Stimulated activated CD4-positive, alpha-beta T cell treated with anti-CD3 and anti-CD28 coated beads, Interleukin-4, amount 100 ng/mL, for 4 hours (primary cell): ENCODE results near the gene ENTPD7.
"Not testable (repeated sequence)": the region's sequence is repeated elsewhere in the genome, so short reads cannot be mapped to it uniquely, and the experiment has no call there.

ENCODE experiments used
- DNase-seq, 2 experiments: peaks; one replicate each; pipeline ENCODE4 v3.0.0-alpha.2; 2020

ENTPD7 gene

DNA sequence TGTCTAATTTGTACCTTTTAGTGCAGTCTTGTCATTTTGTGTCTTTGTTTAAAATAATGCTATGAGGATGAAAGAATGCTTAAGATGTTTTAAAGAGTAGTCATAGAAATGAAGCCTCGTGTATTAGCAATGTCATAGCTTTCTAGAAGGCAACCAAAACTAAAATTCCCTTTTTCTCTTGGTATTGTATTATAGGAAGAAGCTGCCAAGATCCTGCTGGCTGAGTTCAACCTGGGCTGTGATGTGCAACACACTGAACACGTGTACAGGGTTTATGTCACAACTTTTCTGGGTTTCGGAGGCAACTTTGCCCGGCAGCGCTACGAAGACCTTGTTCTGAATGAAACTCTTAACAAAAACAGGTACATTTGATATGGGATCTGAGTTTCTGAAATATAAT is 36.5 kb downstream of the ENTPD7 start:
- no peak for DNase-seq

DNA sequence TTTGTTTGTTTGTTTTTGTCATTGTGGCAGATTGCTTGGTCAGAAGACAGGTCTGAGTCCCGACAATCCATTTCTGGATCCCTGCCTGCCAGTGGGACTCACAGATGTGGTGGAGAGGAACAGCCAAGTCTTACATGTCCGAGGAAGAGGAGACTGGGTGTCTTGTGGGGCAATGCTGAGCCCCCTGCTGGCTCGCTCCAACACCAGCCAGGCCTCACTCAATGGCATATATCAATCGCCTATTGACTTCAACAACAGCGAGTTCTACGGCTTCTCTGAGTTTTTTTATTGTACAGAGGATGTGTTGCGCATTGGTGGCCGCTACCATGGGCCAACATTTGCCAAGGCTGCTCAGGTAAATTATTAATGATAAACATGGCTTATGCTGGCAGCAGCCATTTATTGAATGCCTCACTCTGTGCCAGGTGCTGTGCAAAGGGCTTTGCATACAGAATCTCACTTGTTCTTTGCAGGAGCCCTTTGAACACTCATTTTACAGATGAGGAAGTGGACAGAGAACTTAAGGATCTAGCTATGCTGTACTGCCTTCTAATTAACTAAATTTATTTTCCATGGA is 39.3 kb downstream of the ENTPD7 start:
- DNase-seq = no peak

DNA sequence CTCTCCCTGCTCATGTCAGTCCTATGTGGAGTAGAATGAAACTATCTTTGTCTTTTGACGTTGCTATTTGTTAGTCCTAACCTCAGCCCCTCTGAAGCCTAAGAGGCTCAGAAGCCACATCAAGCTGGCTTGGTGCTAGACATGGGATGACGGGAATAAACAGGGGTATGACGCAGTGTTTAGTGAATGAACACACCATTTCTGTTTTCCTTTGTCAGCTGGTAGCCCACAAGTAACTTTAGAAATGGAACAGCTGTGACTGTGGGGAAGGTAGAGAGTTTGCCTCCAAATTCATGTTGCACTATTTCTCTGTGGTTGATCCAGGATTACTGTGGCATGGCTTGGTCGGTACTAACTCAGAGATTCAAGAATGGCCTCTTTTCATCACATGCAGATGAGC is 41.3 kb downstream of the ENTPD7 start:
- DNase-seq = no peak

DNA sequence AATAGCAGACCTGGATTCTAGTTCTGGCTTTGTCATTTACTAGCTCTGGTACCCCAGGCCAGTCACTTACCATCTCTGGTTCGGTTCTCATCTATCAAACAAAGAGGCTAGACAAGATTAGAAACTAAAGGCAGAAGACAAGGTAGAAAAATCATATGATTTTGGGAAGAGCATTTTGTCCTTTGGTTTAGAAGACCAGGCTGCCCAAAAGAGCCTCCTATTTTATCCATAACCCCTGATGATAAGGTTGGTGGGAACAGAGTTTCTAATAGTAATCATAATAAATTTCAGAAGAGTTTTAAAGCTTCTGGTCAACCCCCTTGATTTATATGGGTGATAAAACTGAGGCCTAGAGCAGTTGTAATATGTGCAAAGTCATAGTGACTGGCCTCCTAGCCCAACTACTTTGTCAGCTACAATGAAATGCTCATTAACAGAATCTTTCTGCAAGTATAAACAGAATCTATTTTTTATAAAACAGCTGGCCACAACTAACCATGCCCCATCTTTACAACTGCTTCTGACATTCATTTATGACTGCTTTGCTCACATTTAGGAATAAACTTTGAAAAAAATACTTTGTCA is 49.2 kb downstream of the ENTPD7 start:
- DNase-seq = no peak

DNA sequence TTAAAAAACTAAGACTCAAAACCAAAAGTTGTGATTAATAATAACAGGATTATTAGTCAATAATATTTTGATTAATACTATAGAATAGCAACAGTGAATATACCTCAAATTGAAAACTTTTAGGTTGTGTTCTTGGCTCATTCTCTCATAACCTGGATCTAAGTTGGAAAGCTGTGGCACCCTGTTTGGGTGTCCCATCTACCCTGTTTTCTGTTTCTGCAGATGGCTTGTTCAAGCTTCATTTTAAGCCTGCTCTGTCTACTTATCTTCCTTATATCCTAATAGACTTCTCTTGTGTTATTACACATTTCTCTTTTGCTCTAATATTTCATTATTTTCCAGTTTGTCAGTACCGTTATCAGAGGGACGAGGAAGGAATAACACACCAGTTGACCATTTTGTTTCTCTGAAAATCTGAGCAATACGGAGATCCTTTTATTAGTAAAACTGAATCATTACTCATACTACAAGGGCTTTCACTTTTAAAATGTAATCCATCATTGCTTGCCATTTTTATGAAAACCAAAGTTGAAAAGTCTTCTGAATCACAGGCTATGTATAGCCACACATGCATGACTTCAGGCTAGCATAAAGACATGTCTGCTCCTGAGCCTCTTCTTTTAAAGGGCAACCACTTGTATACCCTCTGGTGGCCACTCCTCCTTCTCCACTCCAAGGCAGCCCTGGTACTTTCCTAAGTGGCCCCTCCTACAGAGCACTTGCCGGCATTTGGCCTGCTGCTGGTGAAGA is 50.3 kb downstream of the ENTPD7 start:
- no peak for DNase-seq

DNA sequence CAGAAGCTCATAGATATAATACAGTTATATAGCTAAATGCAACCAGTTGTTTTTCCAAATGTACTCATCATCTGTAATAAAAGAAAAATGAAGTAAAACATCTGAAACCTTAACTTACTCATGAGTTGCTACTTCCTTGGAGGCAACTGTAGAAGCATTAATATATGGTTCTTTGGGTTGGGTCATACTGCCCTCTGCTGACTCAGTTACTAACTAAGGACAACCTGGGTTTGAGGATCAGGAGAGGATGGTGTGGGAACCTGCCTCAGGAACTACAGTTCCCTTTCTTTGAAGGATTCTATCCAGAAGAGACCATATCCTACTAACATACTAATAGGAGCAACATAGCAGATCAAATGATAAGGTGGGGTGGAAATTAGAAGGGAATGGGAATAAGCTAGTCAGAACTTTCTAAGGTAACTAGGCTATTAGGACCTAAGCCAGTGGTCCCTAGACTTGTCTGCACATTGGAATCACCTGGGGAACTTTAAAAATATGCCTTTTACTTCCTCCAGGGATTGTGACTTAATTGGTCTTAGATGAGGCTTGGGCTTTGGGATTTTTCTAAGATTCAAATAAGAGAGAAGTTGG is 51.9 kb downstream of the ENTPD7 start:
- DNase-seq = peak in 1 of 2 experiments; percentile 3

DNA sequence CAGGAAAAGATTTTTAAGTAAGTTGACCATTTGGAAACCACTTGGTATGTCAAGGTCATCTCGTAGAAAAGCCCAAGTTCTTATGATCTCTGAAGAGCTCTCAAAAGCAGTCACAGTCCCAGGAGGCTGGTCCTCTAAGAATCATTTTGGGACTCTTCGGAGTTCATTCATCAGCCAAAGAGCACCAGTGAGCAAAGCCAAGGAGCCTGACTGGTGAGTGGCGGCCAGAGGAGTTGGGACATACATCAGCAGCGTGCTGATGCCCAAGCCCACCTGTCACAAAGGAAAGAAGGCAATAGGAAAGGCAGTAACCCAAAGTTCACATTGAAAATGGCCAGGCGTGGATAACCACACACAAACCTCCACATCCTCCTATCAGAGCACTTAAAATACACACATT is 55.1 kb downstream of the ENTPD7 start:
- no peak for DNase-seq

DNA sequence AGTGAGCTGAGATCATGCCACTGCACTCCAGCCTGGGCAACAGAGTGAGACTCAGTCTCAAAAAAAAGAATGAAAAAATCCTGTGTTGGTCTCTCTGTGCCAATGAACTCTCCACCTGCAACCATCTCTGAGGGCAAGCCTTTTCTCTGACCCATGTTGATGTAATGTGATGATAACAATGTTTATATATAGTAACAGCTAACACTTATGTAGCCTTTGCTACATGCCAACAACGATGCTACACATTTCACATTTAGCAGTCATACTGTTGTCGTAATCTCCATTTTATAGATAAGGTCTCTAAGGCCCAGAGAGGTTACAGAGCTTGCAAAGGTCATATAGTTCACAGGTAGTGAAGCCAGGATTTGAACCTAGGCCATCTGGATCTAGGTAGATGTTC is 61.1 kb downstream of the ENTPD7 start:
- DNase-seq = no peak

DNA sequence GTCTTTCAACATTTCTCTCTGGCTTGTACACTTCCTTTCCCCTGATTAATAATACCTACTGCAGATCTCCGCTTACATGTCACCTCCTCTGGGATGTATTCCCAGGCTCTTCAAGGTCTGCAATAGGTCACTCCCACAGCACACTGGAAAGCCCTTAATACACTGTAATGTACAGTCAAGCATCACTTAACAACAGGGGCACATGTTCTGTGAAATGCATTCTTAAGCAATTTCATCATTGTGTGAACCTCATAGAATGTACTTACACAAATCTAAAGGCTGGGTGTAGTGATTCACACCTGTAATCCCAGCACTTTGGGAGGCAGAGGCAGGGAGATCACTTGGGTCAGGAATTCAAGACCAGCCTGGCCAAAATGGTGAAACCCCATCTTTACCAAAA is 70.7 kb downstream of the ENTPD7 start:
- DNase-seq = no peak

DNA sequence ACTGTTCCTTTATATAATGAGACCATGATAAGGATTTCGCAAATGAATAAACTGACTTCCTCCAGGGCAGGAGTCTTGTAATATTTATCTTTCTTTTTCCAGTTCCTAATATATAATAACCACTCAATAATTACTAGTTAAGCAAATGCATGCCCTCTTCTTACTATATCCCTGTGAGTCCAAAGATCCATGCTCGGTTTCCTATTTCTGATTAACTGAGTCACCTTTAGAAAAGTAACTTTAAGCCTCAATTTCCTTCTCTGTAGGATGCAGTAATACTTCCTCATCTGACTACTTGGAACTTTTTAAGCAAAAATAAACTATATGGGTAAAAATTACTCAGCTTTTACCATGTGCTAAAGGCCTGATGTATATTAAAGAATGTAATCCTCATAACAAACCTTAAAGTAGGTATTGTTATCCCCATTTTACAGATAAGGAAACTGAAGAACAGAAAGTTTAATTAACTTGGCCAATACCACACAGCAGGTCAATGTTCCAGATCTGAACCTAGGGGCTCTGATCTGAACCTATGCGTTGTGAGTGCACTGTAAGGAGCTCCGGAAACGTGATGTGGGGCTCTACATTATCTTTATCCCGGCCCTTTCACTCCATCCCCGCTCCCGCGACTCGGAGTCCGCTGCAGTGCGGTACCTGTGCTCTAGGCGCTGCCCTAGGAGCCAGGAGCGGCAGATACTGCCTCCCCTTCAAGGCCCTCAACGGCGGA is 72.2 kb downstream of the ENTPD7 start:
- no peak for DNase-seq

DNA sequence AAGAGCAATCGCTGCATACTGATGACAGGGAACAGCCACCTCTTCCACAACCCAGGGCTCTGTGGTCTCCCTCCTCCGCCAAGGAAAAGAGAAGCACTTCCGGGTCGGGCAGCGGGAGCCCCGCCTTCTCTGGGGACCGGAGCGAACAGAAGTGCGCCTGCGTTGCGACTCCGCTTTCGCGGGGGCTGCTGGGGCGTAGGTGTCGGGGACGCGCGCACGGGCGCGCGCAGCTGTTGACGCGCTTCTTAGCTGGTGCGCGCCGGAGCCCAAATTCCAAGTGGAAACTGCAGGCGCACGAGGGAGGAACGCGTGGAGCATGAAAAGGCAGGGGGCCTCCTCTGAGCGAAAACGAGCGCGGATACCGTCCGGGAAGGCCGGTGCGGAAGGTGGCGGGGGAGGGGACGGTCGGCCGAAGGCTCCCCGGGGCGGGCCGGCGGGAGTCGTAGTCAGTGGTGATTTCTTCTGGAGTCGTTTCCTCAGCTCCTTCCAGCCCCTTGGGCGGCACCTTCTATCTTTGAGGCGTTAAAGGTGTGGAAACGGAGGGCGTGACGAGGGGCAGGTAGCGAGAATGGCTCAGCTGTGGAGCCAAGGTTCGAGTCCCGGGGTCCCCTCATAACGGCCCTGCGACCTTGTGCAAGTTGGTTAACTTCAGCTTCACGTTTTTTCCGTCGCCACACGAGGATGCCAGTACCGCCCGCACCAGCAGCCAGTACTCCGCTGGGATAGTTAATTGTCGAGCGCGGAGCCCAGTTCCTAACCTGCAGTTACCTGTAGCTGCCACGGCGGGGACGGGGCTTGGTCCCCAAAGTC is 72.9 kb downstream of the ENTPD7 start, which contains the start of the genes COX15 and CUTC:
Gene COX15 (minus strand): TSS at position 95 of the 810 bp plus-strand sequence. CDS start 78 bp downstream, at position 17.
Gene CUTC (plus strand): TSS at position 202 of the 810 bp plus-strand sequence. CDS start 115 bp downstream, at position 317.
- DNase-seq = peak; percentile 90 to 95

DNA sequence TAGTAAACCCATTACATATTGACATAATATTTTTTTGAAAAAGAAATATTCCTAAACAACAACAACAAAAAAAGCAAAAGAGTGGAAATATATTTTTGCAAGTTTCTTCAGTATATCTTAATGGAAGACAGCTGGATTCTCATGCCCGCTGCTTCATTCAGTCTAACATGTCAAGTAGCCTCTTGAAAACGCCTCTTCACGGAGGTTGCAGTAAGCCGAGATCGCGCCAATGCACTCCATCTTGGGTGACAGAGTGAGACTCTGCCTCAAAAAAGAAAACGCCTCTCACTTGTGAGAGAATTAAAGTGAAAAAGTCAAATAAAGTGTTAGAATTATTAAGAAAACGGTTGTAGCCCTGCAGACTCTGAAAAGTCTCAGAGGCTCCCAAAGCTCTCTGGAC is 74.1 kb downstream of the ENTPD7 start:
- DNase-seq = no peak

DNA sequence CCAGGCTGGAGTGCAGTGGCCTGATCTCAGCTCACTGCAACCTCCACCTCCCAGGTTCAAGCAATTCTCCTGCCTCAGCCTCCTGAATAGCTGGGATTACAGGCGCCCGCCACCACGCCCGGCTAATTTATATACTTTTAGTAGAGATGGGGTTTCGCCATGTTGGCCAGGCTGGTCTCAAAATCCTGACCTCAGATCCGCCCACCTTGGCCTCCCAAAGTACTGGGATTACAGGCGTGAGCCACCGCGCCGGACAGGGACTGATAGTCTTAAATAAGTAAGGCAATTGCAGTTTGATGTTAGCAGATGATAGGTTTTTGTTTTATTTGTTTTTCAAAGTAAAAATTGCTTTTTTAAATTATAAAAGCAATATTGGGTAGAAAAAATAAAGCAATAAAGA is 74.8 kb downstream of the ENTPD7 start:
- not testable (repeated sequence) for DNase-seq

DNA sequence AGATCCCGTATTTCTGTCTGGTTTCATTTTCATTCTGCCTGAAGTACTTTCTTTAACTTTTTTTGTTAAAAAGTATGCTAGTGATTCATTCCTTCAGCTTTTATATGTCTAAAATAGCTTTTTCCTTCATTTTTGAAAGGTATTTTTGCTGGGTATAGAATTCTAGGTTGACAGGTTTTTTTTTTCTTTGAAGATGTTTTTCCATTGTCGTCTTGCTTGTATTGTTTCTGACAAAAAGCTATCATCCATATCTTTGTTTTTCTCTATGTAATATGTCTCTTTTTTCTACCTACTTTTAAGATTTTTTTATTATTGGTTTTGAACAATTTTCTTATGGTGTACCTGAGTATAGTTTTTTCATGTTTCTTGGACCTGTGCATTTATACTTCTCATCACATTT is 81.0 kb downstream of the ENTPD7 start:
- DNase-seq = no peak

DNA sequence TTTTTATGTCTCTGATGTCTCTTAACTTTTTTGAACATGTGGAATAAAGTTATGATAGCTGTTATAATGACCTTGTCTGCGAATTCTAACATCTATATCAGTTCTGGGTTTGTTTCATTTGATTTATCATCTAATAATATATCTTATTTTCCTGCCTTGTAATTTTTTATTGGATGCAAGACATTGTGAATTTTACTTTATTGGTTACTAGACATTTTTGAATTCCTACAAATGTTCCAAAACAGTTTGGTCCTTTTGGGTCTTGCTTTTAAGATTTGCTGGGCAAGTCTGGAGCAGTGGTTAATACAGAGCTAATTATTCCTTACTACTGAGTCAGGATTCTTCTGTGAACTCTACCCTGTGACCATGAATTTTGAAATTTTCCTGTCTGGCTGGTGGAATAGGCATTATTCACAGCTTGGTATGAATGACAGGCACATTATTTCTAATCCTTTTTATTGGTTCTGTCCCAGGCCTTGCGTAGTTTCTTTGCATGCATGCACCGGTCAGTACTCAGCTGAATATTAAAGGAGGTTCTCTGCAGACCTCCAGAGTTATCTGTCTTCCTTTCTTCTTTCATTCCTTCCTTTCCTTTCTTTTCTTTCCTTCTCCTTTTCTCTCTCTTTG is 81.7 kb downstream of the ENTPD7 start:
- DNase-seq = no peak

DNA sequence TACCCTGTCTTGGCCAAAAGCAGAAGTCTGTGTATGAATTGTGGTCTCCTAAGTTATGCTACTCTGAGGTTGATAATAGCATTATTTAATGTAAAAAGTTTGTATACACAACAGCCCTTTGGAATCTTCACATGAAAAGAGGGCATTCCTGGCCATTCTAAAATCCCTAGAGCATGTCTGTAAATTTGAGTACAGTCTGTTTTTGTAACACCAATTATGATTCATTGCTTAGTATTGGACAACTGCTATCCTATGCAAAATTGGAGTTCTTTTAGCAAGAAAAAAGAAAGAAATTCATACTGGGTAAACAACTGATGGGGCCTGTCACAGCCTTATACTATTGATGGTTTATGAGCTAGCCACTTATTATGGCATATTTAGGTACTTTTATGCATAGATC is 82.9 kb downstream of the ENTPD7 start:
- DNase-seq = no peak

DNA sequence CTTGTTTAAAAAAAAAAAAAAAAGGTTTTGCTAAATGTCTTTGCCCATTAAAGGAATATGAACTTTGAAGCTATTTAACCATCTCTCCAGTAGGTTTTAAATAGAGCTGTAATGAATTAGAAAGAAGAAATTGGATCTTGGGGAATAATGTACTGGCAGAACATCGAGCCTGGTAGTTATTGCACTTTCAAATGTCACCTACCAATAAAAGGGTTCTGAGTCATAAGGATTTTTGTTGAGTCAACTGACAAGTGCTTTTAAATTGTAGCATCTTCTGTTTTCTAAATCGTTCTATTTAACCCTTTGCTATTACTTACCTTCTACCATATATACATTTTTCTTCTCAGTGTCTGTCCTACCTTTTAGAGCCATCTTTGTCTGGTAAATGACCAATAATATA is 83.4 kb downstream of the ENTPD7 start:
- DNase-seq = no peak

DNA sequence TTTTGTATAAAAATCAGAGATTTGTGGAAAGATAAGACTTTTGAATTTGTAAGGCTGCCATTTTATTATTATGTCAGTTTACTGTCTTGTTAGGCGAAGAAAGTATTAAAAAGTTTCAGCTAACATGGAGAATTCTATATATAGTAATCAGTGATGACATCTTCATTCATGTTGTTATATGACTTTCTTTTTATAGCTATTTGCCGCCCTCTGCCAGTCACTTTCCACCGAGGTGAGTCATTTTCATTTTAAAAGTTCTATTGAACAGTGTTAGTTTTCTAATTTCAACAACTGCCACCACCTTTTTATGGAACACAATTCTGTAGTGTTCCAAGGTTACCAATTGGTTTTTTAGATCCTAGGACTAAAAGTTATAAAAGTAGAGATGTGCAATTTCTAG is 84.5 kb downstream of the ENTPD7 start:
- no peak for DNase-seq

DNA sequence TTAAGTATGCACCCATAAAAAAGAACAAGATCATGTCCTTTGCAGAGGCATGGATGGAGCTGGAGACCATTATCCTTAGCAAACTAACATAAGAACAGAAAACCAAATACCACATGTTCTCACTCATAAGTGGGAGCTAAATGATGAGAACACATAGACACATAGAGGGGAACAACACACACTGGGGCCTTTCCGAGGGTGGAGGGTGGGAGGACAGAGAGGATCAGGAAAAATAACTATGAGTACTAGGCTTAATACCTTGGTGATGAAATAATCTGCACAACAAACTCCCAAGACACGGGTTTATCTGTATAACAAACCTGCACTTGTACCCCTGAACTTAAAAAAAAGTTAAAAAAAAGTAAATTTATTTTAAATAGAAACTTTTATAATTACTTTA is 86.9 kb downstream of the ENTPD7 start:
- DNase-seq = not testable (repeated sequence)

DNA sequence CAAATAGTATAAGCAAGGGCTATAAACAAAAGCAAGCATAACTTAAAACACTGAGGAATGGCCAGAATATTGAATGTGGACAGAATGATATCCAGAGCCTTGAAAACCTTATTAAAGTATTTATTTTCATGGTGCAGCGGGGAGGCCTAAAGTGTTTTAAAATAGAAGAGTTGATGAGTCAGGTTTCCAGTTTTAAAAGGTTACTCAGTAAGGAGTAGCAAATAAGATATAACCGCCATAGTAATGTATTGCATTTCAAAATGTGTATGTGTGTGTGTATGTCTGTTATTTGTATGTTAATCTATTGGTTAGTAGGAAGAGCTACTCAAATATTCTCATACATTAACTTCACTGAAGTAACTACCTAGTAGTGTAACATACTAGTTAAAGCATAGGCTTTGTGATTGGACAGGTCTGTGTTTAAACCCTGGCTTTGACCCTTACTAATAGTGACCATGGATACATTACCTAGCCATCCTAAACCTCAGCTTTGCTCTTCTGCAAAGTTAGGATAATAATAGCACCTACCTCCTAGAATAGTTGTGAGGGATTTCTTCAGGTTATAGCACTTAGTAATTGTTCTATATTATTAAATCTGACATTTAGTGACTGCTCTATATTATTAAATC is 89.6 kb downstream of the ENTPD7 start:
- DNase-seq = no peak

DNA sequence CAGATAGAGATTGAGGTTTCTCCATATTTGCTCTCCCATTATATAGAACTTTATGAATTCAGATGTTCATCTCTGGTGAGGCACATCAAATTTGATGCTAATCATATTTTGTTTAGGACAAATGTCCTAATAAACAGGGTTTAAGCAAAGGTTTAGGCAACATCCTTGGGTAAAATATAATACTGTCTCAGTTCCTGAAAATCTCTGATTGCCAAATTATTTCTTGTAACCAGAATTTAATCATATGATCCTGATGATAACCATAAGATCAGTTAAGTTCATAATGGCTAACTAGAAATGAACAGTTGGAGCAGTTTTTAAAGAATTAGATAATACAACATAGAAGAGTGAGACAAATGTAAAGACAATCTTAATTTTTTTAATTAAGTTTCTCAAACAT is 91.3 kb downstream of the ENTPD7 start:
- no peak for DNase-seq
